GM23248 (cell line): Measurements from ENCODE around the gene LSP1. TPM values are rescaled to one million over a fixed set of nuclear protein-coding genes. Genes with fewer than 3 reads are reported as not detected.
"Not testable (repeated sequence)": the region's sequence is repeated elsewhere in the genome, so short reads cannot be mapped to it uniquely, and the experiment has no call there.

Experiments used
- DNase-seq: peaks from one replicate; pipeline ENCODE4 v3.0.0-alpha.2; 2015
- H2AFZ ChIP-seq: fragments of 200-600 bp; sonication (generic); 2 replicates; pipeline ENCODE4 v1.6.1; 2016; ENCODE audit warnings: antibody characterized with exemption
- H3F3A ChIP-seq: fragments of 200-600 bp; sonication (generic); 2 replicates; pipeline ENCODE4 v1.6.1; 2016; ENCODE audit warnings: mild to moderate bottlenecking, antibody characterized with exemption, mixed run types; ENCODE audit not compliant: insufficient read depth
- H3K27ac ChIP-seq: fragments of 200-600 bp; sonication (generic); 2 replicates; pipeline ENCODE4 v1.5.1; 2016; ENCODE audit warnings: mild to moderate bottlenecking
- H3K27me3 ChIP-seq: fragments of 200-600 bp; sonication (generic); replicated peaks from 2 replicates; pipeline ENCODE4 v1.6.1; 2016; ENCODE audit warnings: mild to moderate bottlenecking; ENCODE audit not compliant: insufficient read depth
- H3K36me3 ChIP-seq: fragments of 200-600 bp; sonication (generic); 2 replicates; pipeline ENCODE4 v1.6.1; 2016; ENCODE audit warnings: low read depth, mild to moderate bottlenecking
- H3K4me1 ChIP-seq: fragments of 200-600 bp; sonication (generic); 2 replicates; pipeline ENCODE4 v1.6.1; 2016; ENCODE audit warnings: mild to moderate bottlenecking; ENCODE audit not compliant: insufficient read depth
- H3K4me2 ChIP-seq: fragments of 200-600 bp; sonication (generic); one replicate; pipeline ENCODE4 v1.6.1; 2016; ENCODE audit warnings: mild to moderate bottlenecking; ENCODE audit not compliant: unreplicated experiment
- H3K4me3 ChIP-seq: fragments of 200-600 bp; sonication (generic); 2 replicates; pipeline ENCODE4 v1.5.1; 2016; ENCODE audit warnings: mild to moderate bottlenecking
- H3K79me2 ChIP-seq: fragments of 200-600 bp; sonication (generic); 2 replicates; pipeline ENCODE4 v1.6.1; 2016; ENCODE audit warnings: mild to moderate bottlenecking; ENCODE audit not compliant: insufficient read depth
- H3K9ac ChIP-seq: fragments of 200-600 bp; sonication (generic); 2 replicates; pipeline ENCODE4 v1.6.1; 2016; ENCODE audit warnings: mild to moderate bottlenecking
- H3K9me2 ChIP-seq: fragments of 200-600 bp; sonication (generic); 2 replicates; pipeline ENCODE4 v1.6.1; 2016; ENCODE audit warnings: mixed run types, mild to moderate bottlenecking, moderate library complexity; ENCODE audit not compliant: insufficient read depth
- H3K9me3 ChIP-seq: fragments of 200-600 bp; sonication (generic); one replicate; pipeline ENCODE4 v1.6.1; 2017; ENCODE audit warnings: low read depth
- H4K20me1 ChIP-seq: fragments of 200-600 bp; sonication (generic); 2 replicates; pipeline ENCODE4 v1.6.0; 2016; ENCODE audit not compliant: insufficient read depth
- EZH2 ChIP-seq: fragments of 200-600 bp; sonication (generic); IDR thresholded peaks from 2 replicates; pipeline ENCODE4 v1.6.1; 2018; ENCODE audit warnings: antibody characterized with exemption, mild to moderate bottlenecking; ENCODE audit not compliant: insufficient read depth, poor library complexity, severe bottlenecking
- EZH2phosphoT487 ChIP-seq: fragments of 200-600 bp; sonication (generic); IDR thresholded peaks from 2 replicates; pipeline ENCODE4 v1.6.1; 2018; ENCODE audit warnings: antibody characterized with exemption, moderate library complexity, mild to moderate bottlenecking, low read depth; ENCODE audit not compliant: insufficient read depth
- WGBS, 2 experiments: methylation state at CpG; one replicate each; pipeline ENCODE4 v1.1.6; 2015 to 2017; ENCODE audit warnings: low lambda C conversion rate in 2 of 2, low coverage in 1 of 2; ENCODE audit errors: missing lambda C conversion rate in 2 of 2; 5-methylcytosine and 5-hydroxymethylcytosine counted together
- in situ Hi-C: fragments of 300-500 bp; cut with MboI; formaldehyde crosslinking; loops from 2 replicates; pipeline ENCODE4 v1.15.0; 2020
- polyA plus RNA-seq: library from polyadenylated mRNA; unstranded; fragments of >200 nt; fragmentation: Nextera tagmentation; extraction: Ambion mirVana; gene quantifications from 2 replicates; pipeline ENCODE4 v1.2.1, GENCODE V29; 2016
- total RNA-seq: library from RNA; depleted of rRNA; stranded (reverse); fragments of >200 nt; shearing (Covaris generic); gene quantifications from 2 replicates; pipeline ENCODE4 v1.2.3, GENCODE V29; 2014

Gene LSP1
- total and polyA plus RNA-seq, 2 experiments from 2014 or later, result 0.36 TPM; not detected in 1

DNA sequence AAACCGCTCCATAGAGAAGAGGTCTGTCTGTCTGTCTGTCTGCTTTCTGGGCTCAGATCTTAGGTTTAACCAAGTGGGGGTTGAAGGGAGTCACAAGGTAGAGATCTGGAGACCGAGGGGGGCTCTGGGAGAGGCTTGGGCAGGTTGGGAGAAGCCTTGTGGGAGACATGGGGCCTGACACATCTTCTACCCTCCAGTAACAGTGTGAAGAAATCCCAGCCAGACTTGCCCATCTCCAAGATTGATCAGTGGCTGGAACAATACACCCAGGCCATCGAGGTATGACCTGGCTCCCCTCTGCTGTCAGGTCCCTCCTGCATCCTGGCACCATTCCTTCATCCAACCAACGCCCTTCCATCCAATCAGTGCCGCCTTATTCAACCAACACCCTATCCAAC, 31.4 kb downstream of the LSP1 start:
- Histone ChIP-seq H3K36me3 (no peaks in the 10 kb centered on the region), H3K4me2 (no peak overlapping the region), H3K27ac (no peak overlapping the region), H3K4me1 (no peaks in the 10 kb centered on the region), H3F3A (no peaks in the 10 kb centered on the region), H3K4me3 (no peak overlapping the region), H3K27me3 (no peaks in the 10 kb centered on the region), H2AFZ (no peak overlapping the region), H4K20me1 (no peaks in the 10 kb centered on the region), H3K9me2 (no peaks in the 10 kb centered on the region), H3K79me2 (no peaks in the 10 kb centered on the region), H3K9ac (no peak overlapping the region), H3K9me3 (no peaks in the 10 kb centered on the region)
- WGBS, 2 experiments, result 68 to 73% methylated on average over 5 of the region's 5 CpGs
- in situ Hi-C loops, result no loop called here
- DNase-seq, result no peak
- TF ChIP-seq EZH2phosphoT487 (no peak), EZH2 (no peak)

- WGBS, 2 experiments, result 69 to 75% methylated on average over 13 of the region's 13 CpGs
- in situ Hi-C loops, H3K9me2 ChIP-seq, H3K27me3 ChIP-seq, H3K9ac ChIP-seq, H3K4me1 ChIP-seq, H3K36me3 ChIP-seq, H3K9me3 ChIP-seq, H3F3A ChIP-seq, H2AFZ ChIP-seq, H3K4me2 ChIP-seq, DNase-seq, H3K27ac ChIP-seq, H3K4me3 ChIP-seq, H3K79me2 ChIP-seq, H4K20me1 ChIP-seq: not testable (repeated sequence)
Observed at GRCh38 chr11:1886551-1886950, 33.7 kb downstream of the LSP1 start.

- in situ Hi-C loops, result no loop called here
- Histone ChIP-seq H3F3A (no peaks in the 10 kb centered on the region), H3K9ac (no peak overlapping the region), H3K79me2 (no peaks in the 10 kb centered on the region), H3K9me2 (no peaks in the 10 kb centered on the region), H4K20me1 (no peaks in the 10 kb centered on the region), H3K4me1 (no peaks in the 10 kb centered on the region), H3K9me3 (no peaks in the 10 kb centered on the region), H3K27ac (no peak overlapping the region), H3K36me3 (no peaks in the 10 kb centered on the region), H3K4me3 (no peak overlapping the region), H3K4me2 (no peak overlapping the region), H3K27me3 (no peaks in the 10 kb centered on the region), H2AFZ (no peak overlapping the region)
- 61 to 67% methylated on average over 11 of the region's 11 CpGs for WGBS, 2 experiments
- no peak for DNase-seq
- TF ChIP-seq EZH2, result no peak
- no peak for TF ChIP-seq EZH2phosphoT487
Observed at GRCh38 chr11:1887451-1888346, 34.8 kb downstream of the LSP1 start.

- Histone ChIP-seq H3K27me3 (no peaks in the 10 kb centered on the region), H3K79me2 (no peaks in the 10 kb centered on the region), H2AFZ (no peak overlapping the region), H4K20me1 (no peaks in the 10 kb centered on the region), H3K4me1 (no peaks in the 10 kb centered on the region), H3K9ac (no peak overlapping the region), H3K4me3 (no peak overlapping the region), H3K9me3 (no peaks in the 10 kb centered on the region), H3K4me2 (no peak overlapping the region), H3K9me2 (no peaks in the 10 kb centered on the region), H3K36me3 (no peaks in the 10 kb centered on the region), H3K27ac (no peak overlapping the region), H3F3A (no peaks in the 10 kb centered on the region)
- no peak for DNase-seq
- in situ Hi-C loops, result no loop called here
- WGBS, 2 experiments, result 34 to 40% methylated on average over 9 of the region's 9 CpGs
- TF ChIP-seq EZH2 (no peak), EZH2phosphoT487 (no peak)
Observed at GRCh38 chr11:1888347-1888753, 35.5 kb downstream of the LSP1 start.

GRCh38 chr11:1888811-1889210, 35.9 kb downstream of the LSP1 start:
- no peak overlapping the region for H3K9ac ChIP-seq
- H3F3A ChIP-seq, result no peaks in the 10 kb centered on the region
- WGBS, 2 experiments, result 71 to 79% methylated on average over 6 of the region's 6 CpGs
- in situ Hi-C loops, result no loop called here
- no peak overlapping the region for H3K4me2 ChIP-seq
- no peaks in the 10 kb centered on the region for H3K79me2 ChIP-seq
- no peaks in the 10 kb centered on the region for H4K20me1 ChIP-seq
- no peaks in the 10 kb centered on the region for H3K4me1 ChIP-seq
- no peaks in the 10 kb centered on the region for H3K9me2 ChIP-seq
- no peak overlapping the region for H2AFZ ChIP-seq
- no peaks in the 10 kb centered on the region for H3K9me3 ChIP-seq
- H3K27me3 ChIP-seq, result no peaks in the 10 kb centered on the region
- no peak for DNase-seq
- TF ChIP-seq EZH2phosphoT487, result no peak
- no peak for TF ChIP-seq EZH2
- no peak overlapping the region for H3K27ac ChIP-seq
- H3K36me3 ChIP-seq, result no peaks in the 10 kb centered on the region
- H3K4me3 ChIP-seq, result no peak overlapping the region
